Measurements from ENCODE around the gene DNAJC16.

Gene DNAJC16

GRCh38 chr1:15510611-15511405 lies 15.8 kb upstream of the DNAJC16 start:
- TF ChIP-seq REST (IDR thresholded peaks at IDR 0.05; ENCODE audit: insufficient read depth in 1 of 2, low read depth in 2 of 2, low read length in 2 of 2), result no peak
- TF ChIP-seq FOXP2 (optimal IDR thresholded peaks at IDR 0.05; ENCODE audit: borderline replicate concordance, extremely low read depth, extremely low read length, insufficient read depth), result no peak
- TF ChIP-seq TAF1 (IDR thresholded peaks at IDR 0.05; ENCODE audit: borderline replicate concordance, insufficient read depth, low read length), result no peak
- TF ChIP-seq POLR2AphosphoS5 (IDR thresholded peaks at IDR 0.05; ENCODE audit: low read depth, low read length), result no peak
- TF ChIP-seq SIN3A (IDR thresholded peaks at IDR 0.05; ENCODE audit: borderline replicate concordance, insufficient read depth, low read length), result no peak

GRCh38 chr1:15513192-15513591 lies 13.5 kb upstream of the DNAJC16 start:
- no peak for TF ChIP-seq POLR2AphosphoS5 (IDR thresholded peaks at IDR 0.05; ENCODE audit: low read depth, low read length)

- TF ChIP-seq REST (IDR thresholded peaks at IDR 0.05; ENCODE audit: insufficient read depth in 1 of 2, low read depth in 2 of 2, low read length in 2 of 2) (no peak), SIN3A (IDR thresholded peaks at IDR 0.05; ENCODE audit: borderline replicate concordance, insufficient read depth, low read length) (no peak), TAF1 (IDR thresholded peaks at IDR 0.05; ENCODE audit: borderline replicate concordance, insufficient read depth, low read length) (no peak), FOXP2 (optimal IDR thresholded peaks at IDR 0.05; ENCODE audit: borderline replicate concordance, extremely low read depth, extremely low read length, insufficient read depth) (no peak), POLR2AphosphoS5 (IDR thresholded peaks at IDR 0.05; ENCODE audit: low read depth, low read length) (no peak)
These were observed 12.7 kb upstream of the DNAJC16 start for GRCh38 chr1:15513919-15514318.

GRCh38 chr1:15515022-15515663 lies 11.5 kb upstream of the DNAJC16 start:
- TF ChIP-seq TAF1 (IDR thresholded peaks at IDR 0.05; ENCODE audit: borderline replicate concordance, insufficient read depth, low read length), result no peak
- TF ChIP-seq FOXP2 (optimal IDR thresholded peaks at IDR 0.05; ENCODE audit: borderline replicate concordance, extremely low read depth, extremely low read length, insufficient read depth), result no peak
- TF ChIP-seq POLR2AphosphoS5 (IDR thresholded peaks at IDR 0.05; ENCODE audit: low read depth, low read length), result no peak
- TF ChIP-seq REST (IDR thresholded peaks at IDR 0.05; ENCODE audit: insufficient read depth in 1 of 2, low read depth in 2 of 2, low read length in 2 of 2), result no peak
- TF ChIP-seq SIN3A (IDR thresholded peaks at IDR 0.05; ENCODE audit: borderline replicate concordance, insufficient read depth, low read length), result no peak

GRCh38 chr1:15519625-15520024 lies 7.0 kb upstream of the DNAJC16 start:
- TF ChIP-seq POLR2AphosphoS5 (IDR thresholded peaks at IDR 0.05; ENCODE audit: low read depth, low read length), result no peak
- no peak for TF ChIP-seq SIN3A (IDR thresholded peaks at IDR 0.05; ENCODE audit: borderline replicate concordance, insufficient read depth, low read length)
- no peak for TF ChIP-seq FOXP2 (optimal IDR thresholded peaks at IDR 0.05; ENCODE audit: borderline replicate concordance, extremely low read depth, extremely low read length, insufficient read depth)
- no peak for TF ChIP-seq REST (IDR thresholded peaks at IDR 0.05; ENCODE audit: insufficient read depth in 1 of 2, low read depth in 2 of 2, low read length in 2 of 2)
- no peak for TF ChIP-seq TAF1 (IDR thresholded peaks at IDR 0.05; ENCODE audit: borderline replicate concordance, insufficient read depth, low read length)

Measured in PFSK-1 (cell line).